ENCODE data around the gene BCL2L11. TPM values are rescaled to one million over a fixed set of nuclear protein-coding genes. Genes with fewer than 3 reads are reported as not detected.
"Not testable (repeated sequence)": the region's sequence is repeated elsewhere in the genome, so short reads cannot be mapped to it uniquely, and the experiment has no call there.

Gene BCL2L11, protein sequence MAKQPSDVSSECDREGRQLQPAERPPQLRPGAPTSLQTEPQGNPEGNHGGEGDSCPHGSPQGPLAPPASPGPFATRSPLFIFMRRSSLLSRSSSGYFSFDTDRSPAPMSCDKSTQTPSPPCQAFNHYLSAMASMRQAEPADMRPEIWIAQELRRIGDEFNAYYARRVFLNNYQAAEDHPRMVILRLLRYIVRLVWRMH
- total RNA-seq: 10 to 100 TPM; 21.9 to 25.6 TPM

GRCh38 chr2:111120253-111121027 lies at the start of gene BCL2L11:
Gene BCL2L11 (plus strand): TSS chr2:111120914. CDS start chr2:111123746, 2,832 bp downstream.
- Mint-ChIP-seq H3K4me1 (ENCODE audit: low read depth) (peaks cover 60% of the 10 kb centered on the region), H3K4me3 (peak within 1 kb of the TSS; percentile 90), H3K27ac (peak within 1 kb of the TSS; percentile 88), H3K9me3 (no peaks in the 10 kb centered on the region), H3K36me3 (peaks cover 24% of the 10 kb centered on the region), H3K27me3 (peaks cover 13% of the 10 kb centered on the region)
- peak; percentile 94 for DNase-seq
- ChIA-PET POLR2A (interaction anchor here (0.8 to 2.3 kb wide), 5 partner anchors 10 to 415 kb away, joined by 3 to 7 read pairs (median 3); no protein-coding TSS in a partner anchor), CTCF (interaction anchor here (0.7 to 1.7 kb wide), 7 partner anchors 16 to 581 kb away, joined by 3 to 6 read pairs (median 3); no protein-coding TSS in a partner anchor)
- intact Hi-C loops (cut with micrococcal nuclease): loop anchor here (5.0 kb wide), 1 partner anchor 443 kb away; the partner anchor contains the start of gene BUB1

GRCh38 chr2:111071600-111072171 lies 49.0 kb upstream of the BCL2L11 start:
- Mint-ChIP-seq H3K27me3 (peaks cover 25% of the 10 kb centered on the region), H3K27ac (no peak overlapping the region), H3K9me3 (peaks cover 16% of the 10 kb centered on the region), H3K4me1 (ENCODE audit: low read depth) (no peaks in the 10 kb centered on the region), H3K4me3 (no peak overlapping the region), H3K36me3 (peaks cover 2% of the 10 kb centered on the region)
- POLR2A ChIA-PET: no interaction called here
- DNase-seq: no peak
- CTCF ChIA-PET: no interaction called here
- intact Hi-C loops (cut with micrococcal nuclease): no loop called here

- Mint-ChIP-seq H3K9me3 (peaks cover 18% of the 10 kb centered on the region), H3K4me1 (ENCODE audit: low read depth) (no peaks in the 10 kb centered on the region), H3K4me3 (no peak overlapping the region), H3K36me3 (peaks cover 2% of the 10 kb centered on the region), H3K27me3 (peaks cover 27% of the 10 kb centered on the region), H3K27ac (no peak overlapping the region)
- ChIA-PET CTCF (no interaction called here), POLR2A (no interaction called here)
- intact Hi-C loops (cut with micrococcal nuclease): no loop called here
- DNase-seq: no peak
Observed at GRCh38 chr2:111072220-111072871, 48.4 kb upstream of the BCL2L11 start.

GRCh38 chr2:111082659-111083058 lies 38.1 kb upstream of the BCL2L11 start:
- DNase-seq; intact Hi-C loops (cut with micrococcal nuclease); H3K9me3 Mint-ChIP-seq; H3K4me3 Mint-ChIP-seq; H3K36me3 Mint-ChIP-seq; H3K27ac Mint-ChIP-seq; H3K4me1 Mint-ChIP-seq (ENCODE audit: low read depth); CTCF ChIA-PET: not testable (repeated sequence)
- POLR2A ChIA-PET: interaction anchor here (0.7 kb wide), 1 partner anchor 58 kb away, joined by 3 read pairs; no protein-coding TSS in a partner anchor
- H3K27me3 Mint-ChIP-seq: peaks cover 81% of the 10 kb centered on the region

- intact Hi-C loops (cut with micrococcal nuclease): loop anchor here (1.0 to 5.0 kb wide), 10 partner anchors 8 to 571 kb away; no protein-coding TSS in a partner anchor
- Mint-ChIP-seq H3K4me3 (no peak overlapping the region), H3K9me3 (no peaks in the 10 kb centered on the region), H3K27ac (no peak overlapping the region), H3K27me3 (peaks cover 49% of the 10 kb centered on the region), H3K4me1 (ENCODE audit: low read depth) (peaks cover 18% of the 10 kb centered on the region), H3K36me3 (no peaks in the 10 kb centered on the region)
- DNase-seq: peak; percentile 34
- ChIA-PET CTCF (interaction anchor here (0.7 to 2.6 kb wide), 4 partner anchors 9 to 226 kb away, joined by 3 to 6 read pairs (median 4); no protein-coding TSS in a partner anchor), POLR2A (interaction anchor here (0.6 to 1.2 kb wide), 4 partner anchors 19 to 287 kb away, joined by 3 to 4 read pairs (median 3); no protein-coding TSS in a partner anchor)
Observed at GRCh38 chr2:111091811-111092211, 28.9 kb upstream of the BCL2L11 start.

- H3K4me1 Mint-ChIP-seq (ENCODE audit: low read depth): peaks cover 18% of the 10 kb centered on the region
- intact Hi-C loops (cut with micrococcal nuclease): loop anchor here (5.0 kb wide), 2 partner anchors 212 to 347 kb away; no protein-coding TSS in a partner anchor
- ChIA-PET CTCF (no interaction called here), POLR2A (no interaction called here)
- no peak for DNase-seq
- no peak overlapping the region for H3K4me3 Mint-ChIP-seq
- H3K9me3 Mint-ChIP-seq: no peaks in the 10 kb centered on the region
- H3K36me3 Mint-ChIP-seq: no peaks in the 10 kb centered on the region
- H3K27me3 Mint-ChIP-seq: peaks cover 49% of the 10 kb centered on the region
- H3K27ac Mint-ChIP-seq: no peak overlapping the region
Observed at GRCh38 chr2:111094691-111095090, 26.0 kb upstream of the BCL2L11 start.

DNA sequence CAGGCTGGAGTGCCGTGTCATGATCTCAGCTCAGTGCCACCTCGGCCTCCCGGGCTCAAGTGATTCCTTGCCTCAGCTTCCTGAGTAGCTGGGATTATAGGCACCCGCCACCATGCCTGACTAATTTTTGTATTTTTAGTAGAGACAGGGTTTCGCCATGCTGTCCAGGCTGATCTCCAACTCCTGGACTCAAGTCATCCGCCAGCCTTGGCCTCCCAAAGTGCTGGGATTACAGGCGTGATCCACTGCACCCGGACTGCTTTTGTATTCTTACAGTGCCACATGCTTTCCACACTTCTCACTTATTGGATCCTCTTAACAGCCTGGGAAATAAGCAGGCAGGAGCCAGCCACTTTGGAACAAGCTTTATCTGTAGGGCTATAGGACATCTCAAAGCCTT lies 25.3 kb upstream of the BCL2L11 start:
- intact Hi-C loops (cut with micrococcal nuclease): no loop called here
- CTCF ChIA-PET: interaction anchor here (1.0 kb wide), 1 partner anchor 284 kb away, joined by 3 read pairs; no protein-coding TSS in a partner anchor
- H3K4me3 Mint-ChIP-seq: no peak overlapping the region
- POLR2A ChIA-PET: no interaction called here
- no peaks in the 10 kb centered on the region for H3K36me3 Mint-ChIP-seq
- H3K9me3 Mint-ChIP-seq: no peaks in the 10 kb centered on the region
- H3K27me3 Mint-ChIP-seq: peaks cover 44% of the 10 kb centered on the region
- peaks cover 25% of the 10 kb centered on the region for H3K4me1 Mint-ChIP-seq (ENCODE audit: low read depth)
- no peak for DNase-seq
- H3K27ac Mint-ChIP-seq: no peak overlapping the region

DNA sequence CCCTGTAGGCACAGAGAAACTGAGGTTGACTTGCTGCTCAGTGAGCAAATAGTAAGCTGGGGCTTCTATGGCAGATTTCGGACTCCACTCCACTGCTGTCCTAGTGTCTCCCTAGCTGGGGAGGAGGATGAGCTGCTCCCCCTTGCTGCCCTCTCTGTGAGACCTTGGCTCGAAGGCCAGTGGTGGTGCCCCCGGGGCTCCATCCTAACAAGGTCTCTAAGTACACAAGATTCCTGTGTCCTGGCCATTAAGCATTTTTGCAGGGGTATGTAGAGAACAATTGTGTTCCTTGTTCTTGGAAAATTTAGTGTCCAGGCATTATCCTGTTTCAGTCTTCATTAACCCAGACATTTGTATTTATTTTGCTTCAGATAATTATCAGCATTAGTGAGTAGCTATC lies 21.3 kb upstream of the BCL2L11 start:
- Mint-ChIP-seq H3K36me3 (no peaks in the 10 kb centered on the region), H3K9me3 (no peaks in the 10 kb centered on the region), H3K4me3 (no peak overlapping the region), H3K27me3 (peaks cover 41% of the 10 kb centered on the region), H3K4me1 (ENCODE audit: low read depth) (peaks cover 22% of the 10 kb centered on the region), H3K27ac (no peak overlapping the region)
- CTCF ChIA-PET: interaction anchor here (0.6 to 1.4 kb wide), 4 partner anchors 14 to 286 kb away, joined by 3 to 4 read pairs (median 3); no protein-coding TSS in a partner anchor
- intact Hi-C loops (cut with micrococcal nuclease): no loop called here
- POLR2A ChIA-PET: interaction anchor here (1.3 to 2.0 kb wide), 2 partner anchors 12 to 21 kb away, joined by 3 to 7 read pairs; partner anchors contain the start of gene BCL2L11
- DNase-seq: no peak

DNA sequence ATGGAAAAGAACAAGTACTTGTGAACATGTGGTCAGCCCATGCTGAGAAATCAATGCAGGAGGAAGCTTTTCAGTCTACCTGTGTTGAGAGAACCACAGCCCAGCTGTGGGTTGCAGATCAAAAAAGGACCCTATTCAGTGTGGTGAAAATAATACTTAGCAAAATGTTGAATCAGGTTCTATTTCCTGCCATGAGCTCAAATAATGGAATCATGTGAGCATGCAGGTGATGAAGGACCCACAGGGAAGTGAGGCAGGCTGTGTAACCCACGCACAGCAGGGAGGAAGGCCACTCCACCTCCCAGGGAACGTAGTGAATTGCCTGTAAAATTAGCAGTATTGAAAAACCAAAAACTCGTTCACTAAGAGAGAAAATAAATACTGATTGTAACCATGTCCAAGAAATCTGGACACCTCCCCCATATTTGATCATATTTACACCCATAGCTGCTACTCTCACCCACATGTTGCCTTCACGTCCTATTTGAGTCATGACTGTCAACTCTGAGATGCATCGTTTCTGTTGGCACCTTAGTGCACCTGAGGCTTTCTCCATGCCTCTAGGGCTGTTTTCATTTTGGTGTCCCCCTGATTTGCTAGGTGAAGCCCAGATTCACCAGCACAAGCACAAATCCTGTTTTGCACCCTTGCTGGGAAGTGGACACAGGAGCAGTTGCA lies 20.5 kb upstream of the BCL2L11 start:
- H3K9me3 Mint-ChIP-seq: no peaks in the 10 kb centered on the region
- peaks cover 22% of the 10 kb centered on the region for H3K4me1 Mint-ChIP-seq (ENCODE audit: low read depth)
- H3K4me3 Mint-ChIP-seq: no peak overlapping the region
- intact Hi-C loops (cut with micrococcal nuclease): loop anchor here (1.0 kb wide), 3 partner anchors 8 to 45 kb away; no protein-coding TSS in a partner anchor
- POLR2A ChIA-PET: interaction anchor here (1.3 to 2.0 kb wide), 2 partner anchors 11 to 20 kb away, joined by 3 to 7 read pairs; partner anchors contain the start of gene BCL2L11
- no peaks in the 10 kb centered on the region for H3K36me3 Mint-ChIP-seq
- CTCF ChIA-PET: interaction anchor here (0.6 to 1.4 kb wide), 4 partner anchors 9 to 235 kb away, joined by 3 to 6 read pairs (median 4); no protein-coding TSS in a partner anchor
- H3K27me3 Mint-ChIP-seq: peaks cover 37% of the 10 kb centered on the region
- H3K27ac Mint-ChIP-seq: no peak overlapping the region
- DNase-seq: no peak

DNA sequence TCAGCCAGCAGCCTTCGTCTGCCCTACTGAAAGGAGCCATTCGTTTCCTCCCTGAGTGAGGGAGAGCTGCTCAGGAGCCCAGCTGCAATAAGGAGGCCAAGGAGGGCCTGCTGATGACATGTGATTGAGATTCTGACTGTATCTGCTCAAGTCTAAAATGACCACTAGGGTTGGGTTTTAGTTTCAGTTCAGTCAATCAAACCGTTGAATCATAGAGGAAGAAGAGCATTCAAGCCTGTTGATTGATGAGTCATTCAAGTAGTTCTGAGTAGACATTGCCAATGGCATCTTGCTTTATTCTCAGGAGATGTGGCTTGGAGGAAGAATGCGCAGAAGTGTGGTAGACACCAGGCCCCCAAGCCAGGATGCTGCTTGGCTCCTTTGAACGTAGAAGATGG lies 19.9 kb upstream of the BCL2L11 start:
- peaks cover 38% of the 10 kb centered on the region for H3K27me3 Mint-ChIP-seq
- peak; percentile 51 for DNase-seq
- H3K9me3 Mint-ChIP-seq: no peaks in the 10 kb centered on the region
- H3K36me3 Mint-ChIP-seq: no peaks in the 10 kb centered on the region
- no peak overlapping the region for H3K27ac Mint-ChIP-seq
- H3K4me3 Mint-ChIP-seq: no peak overlapping the region
- intact Hi-C loops (cut with micrococcal nuclease): loop anchor here (1.0 kb wide), 4 partner anchors 8 to 45 kb away; no protein-coding TSS in a partner anchor
- H3K4me1 Mint-ChIP-seq (ENCODE audit: low read depth): peaks cover 22% of the 10 kb centered on the region
- CTCF ChIA-PET: interaction anchor here (0.8 kb wide), 1 partner anchor 9 kb away, joined by 6 read pairs; no protein-coding TSS in a partner anchor
- POLR2A ChIA-PET: interaction anchor here (1.3 to 2.0 kb wide), 2 partner anchors 11 to 20 kb away, joined by 3 to 7 read pairs; partner anchors contain the start of gene BCL2L11

DNA sequence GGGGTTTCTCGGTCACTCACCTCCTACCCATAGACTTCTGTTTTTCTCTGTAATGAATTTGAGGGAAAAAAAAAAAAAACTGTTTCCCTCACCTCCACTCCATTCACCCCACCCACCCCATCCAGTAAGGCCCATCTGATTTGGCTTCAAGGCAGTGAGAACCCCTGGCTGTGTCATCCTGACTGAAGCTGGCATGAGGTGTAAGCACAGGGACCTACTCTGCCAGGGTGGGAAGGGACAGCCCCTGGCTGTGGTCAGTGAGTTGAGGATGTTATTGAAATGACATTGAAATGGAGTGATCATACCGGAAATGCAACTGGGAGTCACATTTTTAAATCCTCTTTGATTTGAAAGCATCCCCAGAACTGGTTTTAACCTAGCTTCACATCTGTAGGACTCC lies 19.1 kb upstream of the BCL2L11 start:
- intact Hi-C loops (cut with micrococcal nuclease): loop anchor here (1.0 kb wide), 1 partner anchor 10 kb away; no protein-coding TSS in a partner anchor
- POLR2A ChIA-PET: interaction anchor here (1.1 to 2.0 kb wide), 2 partner anchors 11 to 19 kb away, joined by 3 to 7 read pairs; partner anchors contain the start of gene BCL2L11
- Mint-ChIP-seq H3K4me1 (ENCODE audit: low read depth) (peaks cover 26% of the 10 kb centered on the region), H3K27me3 (peaks cover 44% of the 10 kb centered on the region), H3K27ac (no peak overlapping the region), H3K9me3 (no peaks in the 10 kb centered on the region), H3K36me3 (no peaks in the 10 kb centered on the region), H3K4me3 (no peak overlapping the region)
- DNase-seq: peak; percentile 59
- CTCF ChIA-PET: interaction anchor here (0.5 kb wide), 1 partner anchor 71 kb away, joined by 3 read pairs; no protein-coding TSS in a partner anchor
